HG02970 (cell line): ENCODE data around the gene UBE4A.

ENCODE experiments used
- ATAC-seq: cut with Tn5 transposase; IDR thresholded peaks from one replicate; pipeline ENCODE4 v1.9.1; 2021; ENCODE audit warnings: mild to moderate bottlenecking, moderate library complexity, moderate number of reproducible peaks; ENCODE audit not compliant: unreplicated experiment, low FRiP score

UBE4A gene

GRCh38 chr11:118435893-118436624 is 76.7 kb downstream of the UBE4A start, which contains the start of gene KMT2A:
KMT2A (plus strand) TSS chr11:118436492; CDS start chr11:118436513, 21 bp downstream.
- ATAC-seq, result peak; percentile 70

DNA sequence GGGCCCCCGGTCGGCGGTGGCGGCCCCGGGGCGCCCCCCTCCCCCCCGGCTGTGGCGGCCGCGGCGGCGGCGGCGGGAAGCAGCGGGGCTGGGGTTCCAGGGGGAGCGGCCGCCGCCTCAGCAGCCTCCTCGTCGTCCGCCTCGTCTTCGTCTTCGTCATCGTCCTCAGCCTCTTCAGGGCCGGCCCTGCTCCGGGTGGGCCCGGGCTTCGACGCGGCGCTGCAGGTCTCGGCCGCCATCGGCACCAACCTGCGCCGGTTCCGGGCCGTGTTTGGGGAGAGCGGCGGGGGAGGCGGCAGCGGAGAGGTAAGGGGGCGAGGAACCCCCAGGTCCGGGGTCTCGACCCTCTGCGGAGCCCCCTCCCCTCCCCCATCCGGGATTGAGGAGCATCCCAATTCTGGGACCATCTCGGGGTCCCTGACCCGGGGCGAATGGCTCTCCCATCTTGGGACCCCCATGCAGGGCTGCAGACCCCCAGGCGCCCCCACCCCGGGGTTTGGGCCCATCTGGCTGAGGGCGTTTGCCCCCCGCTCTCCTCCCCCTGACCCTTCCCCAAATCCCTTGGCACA is 77.3 kb downstream of the UBE4A start:
- peak; percentile 32 for ATAC-seq

DNA sequence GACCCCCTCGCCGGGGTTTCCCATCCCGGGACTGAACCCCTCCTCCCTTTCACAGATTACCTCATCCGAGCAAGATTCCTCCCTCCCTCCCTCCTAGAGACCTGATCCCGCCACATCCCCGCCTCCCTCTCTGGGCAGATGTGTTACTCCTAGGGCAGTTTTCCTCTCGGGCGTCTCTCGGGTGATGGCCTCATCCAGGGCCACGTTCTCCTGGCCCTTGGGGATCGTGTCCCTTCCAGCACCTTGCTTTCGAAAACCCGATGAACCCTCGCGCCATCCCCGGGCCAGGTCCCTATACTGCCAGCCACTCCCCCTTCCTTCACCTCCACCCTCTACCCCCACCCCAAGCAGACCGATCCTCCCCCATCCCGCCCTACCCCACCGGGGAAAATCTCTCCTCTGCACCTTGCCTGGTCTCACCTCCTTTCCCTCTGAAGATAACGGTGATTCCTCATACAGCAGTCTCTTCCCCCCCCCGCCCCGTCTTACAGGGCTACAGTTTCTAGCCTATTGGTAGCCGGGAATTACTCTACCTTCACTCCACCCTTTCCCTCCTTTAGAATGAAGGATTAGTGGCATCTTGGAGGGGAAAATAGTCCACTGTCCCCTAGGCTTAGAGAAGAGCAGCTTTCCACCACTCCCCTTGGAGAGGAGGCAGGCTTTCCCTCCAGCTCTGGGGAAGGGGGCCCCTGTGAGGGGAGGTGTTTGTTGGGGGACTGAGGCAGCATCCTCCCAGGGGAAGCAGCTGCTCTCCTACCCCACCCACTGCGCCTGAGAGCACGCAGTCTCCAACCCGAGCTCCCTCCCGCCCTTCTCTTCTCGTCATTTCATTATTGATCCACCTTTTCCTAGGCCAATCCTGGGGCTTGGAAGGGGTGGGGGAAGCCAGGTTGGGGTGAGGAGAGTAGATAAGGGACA is 78.1 kb downstream of the UBE4A start:
- no peak for ATAC-seq

GRCh38 chr11:118438314-118438931 is 79.0 kb downstream of the UBE4A start:
- no peak for ATAC-seq

DNA sequence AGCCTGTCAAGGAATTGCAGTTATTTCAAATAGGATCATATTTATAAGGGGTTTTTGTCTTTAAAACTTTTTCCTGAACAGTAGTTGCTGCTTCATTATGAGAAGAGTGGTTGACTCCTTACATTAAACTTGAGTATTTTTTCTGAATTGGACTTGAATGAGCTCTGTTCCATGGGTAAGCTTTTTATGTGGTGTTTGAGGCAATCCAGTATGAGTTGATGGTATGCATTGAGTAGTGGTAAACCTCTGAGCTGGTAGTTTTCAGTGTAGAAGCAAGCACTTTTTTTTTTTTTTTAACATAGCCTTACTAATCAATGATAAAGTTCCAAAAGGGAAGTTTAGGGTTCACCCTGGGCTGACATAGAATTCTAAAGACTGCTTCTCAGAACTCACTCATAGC is 80.2 kb downstream of the UBE4A start:
- no peak for ATAC-seq

DNA sequence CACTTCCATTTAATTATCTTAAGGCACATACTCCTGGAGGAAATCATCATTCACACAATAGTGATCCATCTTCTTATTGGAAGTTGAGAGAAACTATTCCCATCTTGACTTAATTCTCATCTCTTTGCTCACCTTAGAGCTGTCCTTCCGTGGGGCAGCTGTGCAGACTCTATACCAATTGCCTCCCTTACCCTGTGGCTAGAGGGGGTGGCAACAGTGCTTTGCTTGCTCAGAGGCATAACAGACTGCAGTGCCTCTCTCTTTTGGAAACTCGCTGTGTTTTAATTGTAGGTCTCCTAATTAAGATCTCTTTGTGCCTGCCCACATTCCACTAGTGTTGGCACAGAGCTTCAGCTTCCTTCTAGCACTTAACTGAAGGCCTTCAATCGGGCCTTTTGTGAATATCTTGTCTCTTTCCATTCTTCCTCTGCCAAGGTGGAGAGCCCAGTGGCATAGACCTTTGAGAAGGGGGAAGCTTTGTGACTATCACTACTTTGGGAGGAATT is 82.4 kb downstream of the UBE4A start:
- no peak for ATAC-seq

- ATAC-seq, result no peak
Observed at GRCh38 chr11:118442301-118442700, 82.9 kb downstream of the UBE4A start.

- ATAC-seq, result no peak
Observed at GRCh38 chr11:118442908-118443589, 83.6 kb downstream of the UBE4A start.

DNA sequence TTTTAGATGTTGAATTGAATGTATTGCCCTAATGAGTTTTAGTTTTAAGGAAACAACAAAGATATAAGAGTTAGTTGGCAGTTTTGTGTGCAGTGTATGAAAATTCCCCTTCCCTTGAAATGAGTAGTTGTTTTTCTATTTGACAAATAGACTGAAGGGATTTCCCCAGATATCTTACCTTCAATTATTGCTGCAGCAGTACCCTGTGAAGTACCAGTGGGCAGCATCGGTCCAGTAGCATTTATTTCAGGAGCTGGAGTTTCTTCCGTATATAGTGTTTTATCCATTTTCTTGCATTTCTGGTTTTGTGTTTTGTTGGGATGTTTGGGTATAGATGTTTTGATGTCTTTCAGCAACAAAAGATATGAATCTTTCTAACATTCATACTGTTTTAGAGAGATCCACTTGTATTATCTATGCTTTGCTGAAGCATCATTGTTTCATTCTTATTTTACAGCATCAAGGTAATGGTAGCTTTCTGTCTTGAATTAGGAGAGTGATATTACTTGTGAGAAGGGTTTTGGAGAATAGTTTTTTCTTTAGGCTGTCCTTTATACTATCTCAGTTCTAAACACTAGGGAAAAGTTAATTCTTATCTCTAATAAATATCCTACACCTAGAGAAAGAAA is 84.3 kb downstream of the UBE4A start:
- no peak for ATAC-seq

DNA sequence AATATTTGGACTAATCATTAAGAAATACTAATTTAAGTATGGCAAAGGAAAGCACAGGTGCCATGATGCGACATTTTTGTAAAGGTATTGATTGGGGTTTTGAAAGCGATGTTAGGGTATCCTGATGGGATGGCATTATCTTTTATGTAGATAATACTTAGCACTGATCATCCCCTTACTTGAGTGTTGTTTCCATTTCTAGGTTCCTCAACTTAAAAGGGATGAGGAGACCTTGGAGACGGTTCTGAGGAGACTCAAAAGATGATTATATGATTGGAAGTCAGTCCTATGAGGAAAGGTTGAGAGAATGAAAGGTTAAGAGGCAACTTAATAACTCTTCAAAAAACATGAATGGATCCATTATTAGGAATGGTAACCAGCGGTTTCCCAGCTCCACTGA is 88.0 kb downstream of the UBE4A start:
- no peak for ATAC-seq

DNA sequence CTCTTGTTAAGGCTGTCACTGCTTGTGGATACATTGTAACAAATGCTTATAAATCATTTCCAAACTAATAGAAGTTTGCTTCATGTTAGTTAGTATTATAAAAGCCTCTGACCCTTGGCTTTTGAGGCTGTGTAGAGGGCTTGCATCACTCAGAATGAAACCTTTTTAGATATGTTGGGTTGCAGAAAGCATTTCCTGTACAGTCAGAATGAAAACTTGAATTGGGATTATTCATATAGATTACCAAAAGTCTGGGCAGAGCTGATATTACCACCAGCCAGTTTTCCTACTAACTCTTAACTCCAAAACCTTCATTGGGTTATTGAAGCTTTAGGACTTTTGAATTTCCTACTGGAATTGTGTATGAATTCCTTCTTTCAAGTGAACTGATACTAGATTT is 88.9 kb downstream of the UBE4A start:
- no peak for ATAC-seq
